HG03108 (cell line): ENCODE measurements around the gene MAGEA2.
A peak's percentile ranks its signal among the peaks of the same experiment; 100 is the strongest.
"Not testable (repeated sequence)": the region's sequence is repeated elsewhere in the genome, so short reads cannot be mapped to it uniquely, and the experiment has no call there.

Experiments
- ATAC-seq: cut with Tn5 transposase; IDR thresholded peaks from one replicate; pipeline ENCODE4 v1.9.1; 2021; ENCODE audit warnings: moderate library complexity; ENCODE audit not compliant: unreplicated experiment

Gene MAGEA2, protein sequence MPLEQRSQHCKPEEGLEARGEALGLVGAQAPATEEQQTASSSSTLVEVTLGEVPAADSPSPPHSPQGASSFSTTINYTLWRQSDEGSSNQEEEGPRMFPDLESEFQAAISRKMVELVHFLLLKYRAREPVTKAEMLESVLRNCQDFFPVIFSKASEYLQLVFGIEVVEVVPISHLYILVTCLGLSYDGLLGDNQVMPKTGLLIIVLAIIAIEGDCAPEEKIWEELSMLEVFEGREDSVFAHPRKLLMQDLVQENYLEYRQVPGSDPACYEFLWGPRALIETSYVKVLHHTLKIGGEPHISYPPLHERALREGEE

DNA sequence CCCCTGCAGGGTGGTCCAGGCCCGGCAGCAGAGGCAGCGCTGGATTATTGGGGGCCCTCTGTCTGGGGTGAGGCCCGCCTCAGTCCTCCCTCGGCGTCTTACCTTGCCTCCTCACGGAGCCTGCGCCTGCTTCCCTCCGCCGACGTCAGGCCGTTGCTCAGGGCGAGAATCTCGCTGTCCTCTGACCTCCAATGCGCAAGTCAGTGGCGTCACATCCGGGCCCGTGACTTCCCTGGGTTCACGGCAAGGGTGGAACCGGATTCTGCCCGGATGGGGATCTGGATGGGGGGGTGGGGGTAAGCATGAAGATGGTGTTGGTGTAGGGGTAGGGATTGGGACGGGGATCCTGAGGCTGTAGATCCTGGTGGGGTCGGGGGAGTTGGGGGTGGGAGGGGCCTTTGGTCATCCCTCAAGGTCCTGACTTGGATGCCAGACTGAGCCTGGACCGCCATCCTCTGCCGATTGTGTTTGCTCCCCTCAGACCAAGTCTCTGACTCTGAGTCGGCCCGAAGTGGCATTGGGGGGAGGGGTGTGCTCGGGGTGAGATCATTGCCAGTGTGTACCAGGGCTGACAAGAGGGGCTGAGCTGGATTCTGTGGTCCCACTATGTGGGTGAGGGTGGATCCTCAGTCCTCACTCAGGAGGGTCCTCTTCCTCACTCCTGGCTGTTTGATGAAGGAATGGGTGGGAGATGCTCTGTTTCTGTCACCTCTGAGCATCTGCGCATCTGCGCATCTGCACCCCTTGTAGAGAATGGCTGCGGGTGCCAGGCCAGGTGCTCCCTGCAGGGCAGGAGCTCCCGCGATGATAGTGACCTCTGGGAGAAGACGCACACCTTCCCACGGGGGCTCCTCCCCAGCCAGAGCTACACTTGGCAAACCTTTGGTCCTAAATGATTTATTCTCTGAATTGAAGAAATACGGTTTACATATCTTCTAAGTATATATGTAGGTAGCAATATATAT lies at the start of gene MAGEA2:
TSS of gene MAGEA2 (minus strand) at position 157 of the 965 bp plus-strand sequence. CDS start 2,479 bp downstream, outside the sequence.
- ATAC-seq: not testable (repeated sequence)

DNA sequence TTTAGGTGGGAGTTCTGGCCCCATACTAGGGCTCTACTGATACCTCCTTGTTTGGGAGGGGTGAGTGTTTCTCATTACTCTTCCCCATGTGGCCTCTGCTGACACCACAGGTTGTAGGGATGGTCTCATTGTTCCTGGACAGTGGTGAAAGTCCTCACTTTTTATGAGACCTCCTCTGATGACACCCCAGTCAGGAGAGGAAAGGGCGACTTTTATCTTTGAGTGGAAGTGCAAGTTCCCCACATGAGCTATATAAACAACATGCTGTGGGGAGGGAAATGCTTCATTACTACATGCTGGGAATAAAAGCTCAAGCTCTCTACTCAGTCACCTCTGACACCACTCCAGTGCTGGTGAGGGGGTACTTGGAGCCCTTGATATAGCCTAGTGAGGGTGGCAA lies 45.3 kb upstream of the MAGEA2 start:
- no peak for ATAC-seq

DNA sequence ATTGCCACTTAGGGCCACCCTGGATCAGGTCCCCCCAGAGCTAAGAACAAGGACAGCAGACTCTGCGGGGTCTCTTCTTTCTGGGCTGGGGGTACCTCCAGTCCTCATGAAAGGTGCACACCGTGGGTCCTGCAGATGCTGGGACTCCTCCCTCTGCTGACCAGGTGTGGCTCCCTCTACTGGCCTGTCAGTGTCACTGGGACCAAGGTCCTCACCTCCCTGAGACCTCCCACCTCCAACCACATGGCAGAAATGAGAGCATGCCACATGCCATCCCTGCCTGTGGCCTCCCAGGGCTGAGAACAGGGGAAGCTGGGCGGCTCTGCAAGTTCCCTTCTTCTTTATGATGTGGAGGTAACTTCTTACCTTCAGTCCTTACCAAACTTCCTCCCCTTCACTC lies 33.4 kb upstream of the MAGEA2 start:
- ATAC-seq: peak; percentile 56

DNA sequence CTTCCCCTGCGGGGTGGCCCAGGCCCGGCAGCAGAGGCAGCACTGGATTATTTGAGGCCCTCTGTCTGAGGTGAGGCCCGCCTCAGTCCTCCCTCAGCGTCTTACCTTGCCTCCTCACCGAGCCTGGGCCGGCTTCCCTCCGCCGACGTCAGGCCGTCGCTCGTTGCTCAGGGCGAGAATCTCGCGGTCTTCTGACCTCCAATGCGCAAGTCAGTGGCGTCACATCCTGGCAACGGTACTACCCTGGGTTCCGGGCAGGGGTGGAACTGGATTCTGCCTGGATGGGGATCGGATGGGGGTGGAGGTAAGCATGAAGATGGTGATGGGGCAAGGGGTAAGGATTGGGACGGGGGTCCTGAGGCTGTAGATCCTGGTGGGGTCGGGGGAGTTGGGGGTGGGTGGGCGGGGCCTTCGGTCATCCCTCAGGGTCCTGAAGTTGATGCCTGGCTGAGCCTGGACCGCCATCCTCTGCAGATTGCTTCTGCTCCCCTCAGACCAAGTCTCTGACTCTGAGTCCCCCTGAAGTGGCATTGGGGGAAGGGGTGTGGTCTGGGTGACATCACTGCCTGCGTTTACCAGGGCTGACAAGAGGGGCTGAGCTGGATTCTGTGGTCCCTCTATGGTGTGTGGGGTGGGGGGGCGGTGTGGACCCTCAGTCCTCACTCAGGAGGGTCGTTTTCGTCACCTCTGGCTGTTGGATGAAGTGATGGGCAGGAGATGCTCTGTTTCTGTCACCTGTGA lies 16.1 kb upstream of the MAGEA2 start, which contains the start of gene MAGEA6:
TSS of gene MAGEA6 (minus strand) at position 141 of the 741 bp plus-strand sequence. CDS start 2,039 bp downstream, outside the sequence.
- not testable (repeated sequence) for ATAC-seq

DNA sequence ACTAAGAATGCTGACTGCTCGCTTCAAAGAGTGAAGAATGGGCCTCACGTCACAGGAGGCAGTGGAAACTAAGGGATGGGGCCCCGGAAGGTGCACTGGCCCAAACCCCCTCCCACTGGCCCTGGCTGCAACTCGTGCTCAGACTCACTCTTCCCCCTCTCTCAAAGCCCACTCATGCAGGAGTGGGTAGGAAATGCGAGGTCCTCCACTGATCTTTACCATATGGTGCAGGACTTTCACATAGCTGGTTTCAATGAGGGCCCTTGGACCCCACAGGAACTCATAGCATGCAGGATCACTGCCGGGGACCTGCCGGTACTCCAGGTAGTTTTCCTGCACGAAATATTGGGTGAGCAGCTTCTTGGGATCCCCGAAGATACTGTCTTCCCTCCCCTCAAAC lies 12.9 kb upstream of the MAGEA2 start:
- not testable (repeated sequence) for ATAC-seq

DNA sequence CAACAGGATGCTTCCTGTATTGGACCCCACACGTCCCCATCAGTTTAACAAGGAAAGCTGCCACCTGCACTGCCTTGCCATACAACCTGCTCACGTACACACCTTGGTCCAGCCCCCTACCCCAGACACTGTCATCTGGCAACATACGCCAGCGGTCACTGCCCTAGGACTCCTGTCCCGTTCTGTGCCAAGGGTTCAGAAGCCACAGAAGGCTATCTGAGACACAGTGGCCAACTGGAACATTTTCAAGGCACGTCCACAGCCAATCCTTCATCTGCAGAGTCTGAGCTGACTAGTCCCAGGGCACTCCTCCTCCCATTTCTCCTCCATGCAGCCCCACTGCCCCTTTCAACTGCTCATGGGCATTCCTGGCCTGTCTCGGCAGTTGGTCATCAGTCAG lies 7.9 kb upstream of the MAGEA2 start:
- not testable (repeated sequence) for ATAC-seq

DNA sequence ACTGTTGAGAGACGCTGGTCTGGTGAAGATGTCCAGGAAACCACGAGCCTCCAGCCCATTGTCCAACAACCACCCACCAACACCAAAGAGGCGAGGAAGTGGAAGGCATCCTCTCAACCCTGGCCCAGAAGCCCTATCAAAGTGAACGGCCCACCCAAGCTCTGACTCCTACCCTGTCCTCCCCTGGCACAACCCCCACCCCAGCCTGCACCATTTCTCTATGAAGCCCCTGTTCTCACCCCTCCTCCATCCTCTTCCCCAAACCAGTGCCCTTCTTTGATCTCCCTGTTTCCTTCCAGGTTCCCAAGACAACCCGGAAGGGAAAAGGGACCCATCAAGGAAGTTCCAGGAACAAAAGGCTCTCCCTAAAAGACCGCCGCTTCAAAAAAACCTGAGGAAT lies 5.9 kb upstream of the MAGEA2 start:
- ATAC-seq: not testable (repeated sequence)

DNA sequence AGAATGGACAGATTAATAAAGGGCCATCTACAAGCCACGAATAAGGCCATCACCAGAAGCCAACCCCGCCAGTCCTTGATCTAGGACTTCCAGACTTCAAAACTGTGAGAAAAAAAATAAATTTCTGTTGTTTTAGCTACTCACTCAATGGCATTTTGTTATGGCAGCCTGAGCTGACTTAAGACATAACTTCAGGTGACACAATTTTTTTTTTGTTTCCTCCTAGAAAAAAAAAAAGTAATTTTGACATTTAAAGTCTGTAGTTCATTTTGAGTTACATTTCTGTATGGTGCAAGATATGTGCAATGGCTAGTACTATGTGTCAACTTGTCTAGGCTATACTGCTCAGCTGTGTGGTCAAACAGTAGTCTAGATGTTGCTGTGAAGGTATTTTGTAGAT lies 5.3 kb upstream of the MAGEA2 start, which contains the start of gene CSAG3:
TSS of gene CSAG3 (plus strand) at position 301 of the 400 bp plus-strand sequence.
- ATAC-seq: not testable (repeated sequence)

DNA sequence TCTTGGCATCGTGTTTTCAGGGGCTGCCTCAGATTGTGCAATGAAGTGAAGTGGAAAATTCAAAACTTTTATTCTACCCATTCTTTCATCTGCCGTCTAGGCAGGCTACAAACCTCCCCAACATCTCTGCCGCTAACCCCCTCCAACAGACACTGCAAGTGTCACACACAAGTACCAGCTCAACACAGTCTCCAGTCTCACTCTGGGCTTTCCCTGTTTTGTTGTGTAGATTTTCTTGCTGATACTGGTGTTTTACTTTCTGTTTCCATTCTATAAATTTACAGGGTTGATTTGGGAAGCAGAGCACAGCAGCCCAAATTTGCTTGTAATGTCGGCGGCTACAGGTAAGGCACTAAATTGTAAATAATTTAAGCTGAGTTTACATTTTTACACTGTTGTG lies 1.2 kb upstream of the MAGEA2 start:
- ATAC-seq: not testable (repeated sequence)

DNA sequence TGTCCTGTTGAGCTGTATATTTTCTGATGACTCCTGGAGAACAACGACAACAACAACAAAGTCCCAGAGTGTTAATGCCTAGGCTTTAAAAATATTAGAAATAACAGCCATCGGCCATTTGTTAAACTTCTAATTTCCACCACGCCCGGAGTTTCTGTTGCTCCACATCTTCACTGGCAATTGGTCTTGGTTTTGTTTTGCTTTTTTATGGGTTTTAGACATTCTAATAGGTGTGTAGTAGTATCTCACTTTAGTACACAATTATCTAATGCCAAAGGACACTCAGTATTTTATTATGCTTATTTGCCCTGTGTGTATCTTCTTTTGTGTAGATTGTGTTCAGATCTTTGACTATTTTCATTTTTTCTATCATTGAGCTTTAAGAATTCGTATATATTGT lies 15.1 kb downstream of the MAGEA2 start:
- ATAC-seq: no peak

DNA sequence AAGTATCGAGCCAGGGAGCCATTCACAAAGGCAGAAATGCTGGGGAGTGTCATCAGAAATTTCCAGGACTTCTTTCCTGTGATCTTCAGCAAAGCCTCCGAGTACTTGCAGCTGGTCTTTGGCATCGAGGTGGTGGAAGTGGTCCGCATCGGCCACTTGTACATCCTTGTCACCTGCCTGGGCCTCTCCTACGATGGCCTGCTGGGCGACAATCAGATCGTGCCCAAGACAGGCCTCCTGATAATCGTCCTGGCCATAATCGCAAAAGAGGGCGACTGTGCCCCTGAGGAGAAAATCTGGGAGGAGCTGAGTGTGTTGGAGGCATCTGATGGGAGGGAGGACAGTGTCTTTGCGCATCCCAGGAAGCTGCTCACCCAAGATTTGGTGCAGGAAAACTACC lies 17.1 kb downstream of the MAGEA2 start:
- not testable (repeated sequence) for ATAC-seq

DNA sequence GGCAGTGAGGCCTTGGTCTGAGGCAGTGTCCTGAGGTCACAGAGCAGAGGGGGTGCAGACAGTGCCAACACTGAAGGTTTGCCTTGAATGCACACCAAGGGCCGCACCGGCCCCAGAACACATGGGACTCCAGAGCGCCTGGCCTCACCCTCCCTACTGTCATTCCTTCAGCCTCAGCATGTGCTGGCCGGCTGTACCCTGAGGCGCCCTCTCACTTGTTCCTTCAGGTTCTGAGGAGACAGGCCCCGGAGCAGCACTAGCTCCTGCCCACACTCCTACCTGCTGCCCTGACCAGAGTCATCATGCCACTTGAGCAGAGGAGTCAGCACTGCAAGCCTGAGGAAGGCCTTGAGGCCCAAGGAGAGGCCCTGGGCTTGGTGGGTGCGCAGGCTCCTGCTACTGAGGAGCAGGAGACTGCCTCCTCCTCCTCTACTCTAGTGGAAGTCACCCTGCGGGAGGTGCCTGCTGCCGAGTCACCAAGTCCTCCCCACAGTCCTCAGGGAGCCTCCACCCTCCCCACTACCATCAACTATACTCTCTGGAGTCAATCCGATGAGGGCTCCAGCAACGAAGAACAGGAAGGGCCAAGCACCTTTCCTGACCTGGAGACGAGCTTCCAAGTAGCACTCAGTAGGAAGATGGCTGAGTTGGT lies 17.7 kb downstream of the MAGEA2 start:
- no peak for ATAC-seq

DNA sequence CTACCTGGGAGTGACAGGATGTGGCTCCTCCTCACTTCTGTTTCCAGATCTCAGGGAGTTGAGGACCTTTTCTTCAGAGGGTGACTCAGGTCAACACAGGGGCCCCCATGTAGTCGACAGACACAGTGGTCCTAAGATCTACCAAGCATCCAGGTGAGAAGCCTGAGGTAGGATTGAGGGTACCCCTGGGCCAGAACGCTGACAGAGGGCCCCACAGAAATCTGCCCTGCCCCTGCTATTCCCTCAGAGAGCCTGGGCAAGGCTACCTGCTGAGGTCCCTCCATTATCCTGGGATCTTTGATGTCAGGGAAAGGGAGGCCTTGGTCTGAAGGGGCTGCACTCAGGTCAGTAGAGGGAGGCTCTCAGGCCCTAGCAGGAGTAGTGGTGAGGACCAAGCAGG lies 18.5 kb downstream of the MAGEA2 start:
- ATAC-seq: no peak

DNA sequence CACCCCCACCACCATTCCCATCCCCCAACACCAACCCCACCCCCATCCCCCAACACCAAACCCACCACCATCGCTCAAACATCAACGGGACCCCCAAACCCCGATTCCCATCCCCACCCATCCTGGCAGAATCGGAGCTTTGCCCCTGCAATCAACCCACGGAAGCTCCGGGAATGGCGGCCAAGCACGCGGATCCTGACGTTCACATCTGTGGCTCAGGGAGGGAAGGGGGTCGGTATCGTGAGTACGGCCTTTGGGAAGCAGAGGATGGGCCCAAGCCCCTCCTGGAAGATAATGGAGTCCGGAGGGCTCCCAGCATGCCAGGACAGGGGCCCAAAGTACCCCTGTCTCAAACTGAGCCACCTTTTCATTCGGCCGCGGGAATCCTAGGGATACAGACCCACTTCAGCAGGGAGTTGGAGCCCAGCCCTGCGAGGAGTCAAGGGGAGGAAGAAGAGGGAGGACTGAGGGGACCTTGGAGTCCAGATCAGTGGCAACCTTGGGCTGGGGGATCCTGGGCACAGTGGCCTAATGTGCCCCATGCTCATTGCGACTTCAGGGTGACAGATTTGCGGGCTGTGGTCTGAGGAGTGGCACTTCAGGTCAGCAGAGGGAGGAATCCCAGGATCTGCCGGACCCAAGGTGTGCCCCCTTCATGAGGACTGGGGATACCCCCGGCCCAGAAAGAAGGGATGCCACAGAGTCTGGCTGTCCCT lies 19.3 kb downstream of the MAGEA2 start:
- ATAC-seq: not testable (repeated sequence)

DNA sequence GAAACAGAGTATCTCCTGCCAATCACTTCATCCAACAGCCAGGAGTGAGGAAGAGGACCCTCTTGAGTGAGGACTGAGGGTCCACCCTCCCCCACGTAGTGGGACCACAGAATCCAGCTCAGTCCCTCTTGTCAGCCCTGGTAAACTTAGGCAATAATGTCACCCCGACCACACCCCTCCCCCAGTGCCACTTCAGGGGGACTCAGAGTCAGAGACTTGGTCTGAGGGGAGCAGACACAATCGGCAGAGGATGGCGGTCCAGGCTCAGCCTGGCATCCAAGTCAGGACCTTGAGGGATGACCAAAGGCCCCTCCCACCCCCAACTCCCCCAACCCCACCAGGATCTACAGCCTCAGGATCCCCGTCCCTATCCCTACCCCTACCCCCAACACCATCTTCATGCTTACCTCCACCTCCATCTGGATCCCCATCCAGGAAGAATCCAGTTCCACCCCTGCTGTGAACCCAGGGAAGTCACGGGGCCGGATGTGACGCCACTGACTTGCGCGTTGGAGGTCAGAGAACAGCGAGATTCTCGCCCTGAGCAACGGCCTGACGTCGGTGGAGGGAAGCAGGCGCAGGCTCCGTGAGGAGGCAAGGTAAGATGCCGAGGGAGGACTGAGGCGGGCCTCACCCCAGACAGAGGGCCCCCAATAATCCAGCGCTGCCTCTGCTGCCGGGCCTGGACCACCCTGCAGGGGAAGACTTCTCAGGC lies 20.2 kb downstream of the MAGEA2 start, which contains the start of the genes CSAG1 and MAGEA12:
TSS of gene CSAG1 (minus strand) at position 461 of the 715 bp plus-strand sequence. CDS start 1,261 bp downstream, outside the sequence.
TSS of gene MAGEA12 (plus strand) at position 497 of the 715 bp plus-strand sequence. CDS start 2,405 bp downstream, outside the sequence.
- ATAC-seq: no peak

DNA sequence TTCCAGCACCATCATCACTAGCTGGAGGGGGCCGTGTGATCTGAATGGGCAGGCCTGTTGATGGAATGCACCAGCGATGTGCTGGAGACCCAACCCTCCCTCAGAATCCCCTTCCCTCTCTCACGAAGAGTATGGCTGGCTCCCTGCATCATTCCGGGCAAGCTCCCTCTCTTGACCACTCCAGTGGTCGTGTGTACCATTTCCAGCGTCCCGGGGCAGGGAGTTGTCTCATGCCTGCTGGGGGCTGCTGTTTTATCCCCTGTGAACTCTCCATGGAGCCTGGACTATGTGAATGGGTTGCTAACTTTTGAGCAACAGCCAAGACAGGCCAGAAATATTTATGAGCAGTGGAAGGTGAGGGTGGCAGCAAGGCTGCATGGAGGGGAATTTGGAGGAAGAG lies 28.2 kb downstream of the MAGEA2 start:
- ATAC-seq: no peak

DNA sequence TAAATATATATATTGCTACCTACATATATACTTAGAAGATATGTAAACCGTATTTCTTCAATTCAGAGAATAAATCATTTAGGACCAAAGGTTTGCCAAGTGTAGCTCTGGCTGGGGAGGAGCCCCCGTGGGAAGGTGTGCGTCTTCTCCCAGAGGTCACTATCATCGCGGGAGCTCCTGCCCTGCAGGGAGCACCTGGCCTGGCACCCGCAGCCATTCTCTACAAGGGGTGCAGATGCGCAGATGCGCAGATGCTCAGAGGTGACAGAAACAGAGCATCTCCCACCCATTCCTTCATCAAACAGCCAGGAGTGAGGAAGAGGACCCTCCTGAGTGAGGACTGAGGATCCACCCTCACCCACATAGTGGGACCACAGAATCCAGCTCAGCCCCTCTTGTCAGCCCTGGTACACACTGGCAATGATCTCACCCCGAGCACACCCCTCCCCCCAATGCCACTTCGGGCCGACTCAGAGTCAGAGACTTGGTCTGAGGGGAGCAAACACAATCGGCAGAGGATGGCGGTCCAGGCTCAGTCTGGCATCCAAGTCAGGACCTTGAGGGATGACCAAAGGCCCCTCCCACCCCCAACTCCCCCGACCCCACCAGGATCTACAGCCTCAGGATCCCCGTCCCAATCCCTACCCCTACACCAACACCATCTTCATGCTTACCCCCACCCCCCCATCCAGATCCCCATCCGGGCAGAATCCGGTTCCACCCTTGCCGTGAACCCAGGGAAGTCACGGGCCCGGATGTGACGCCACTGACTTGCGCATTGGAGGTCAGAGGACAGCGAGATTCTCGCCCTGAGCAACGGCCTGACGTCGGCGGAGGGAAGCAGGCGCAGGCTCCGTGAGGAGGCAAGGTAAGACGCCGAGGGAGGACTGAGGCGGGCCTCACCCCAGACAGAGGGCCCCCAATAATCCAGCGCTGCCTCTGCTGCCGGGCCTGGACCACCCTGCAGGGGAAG lies 39.5 kb downstream of the MAGEA2 start, which contains the start of gene MAGEA2B:
TSS of gene MAGEA2B (plus strand) at position 814 of the 973 bp plus-strand sequence. CDS start 2,479 bp downstream, outside the sequence.
- ATAC-seq: not testable (repeated sequence)
